ENCODE data around the gene AMPD3.

The AMPD3 gene

GRCh38 chr11:10499874-10500601 lies 45.0 kb downstream of the AMPD3 start:
- Histone ChIP-seq H3K27me3 (ENCODE audit: insufficient read depth, poor library complexity, severe bottlenecking) (no peaks in the 10 kb centered on the region), H3K9me3 (ENCODE audit: severe bottlenecking) (no peaks in the 10 kb centered on the region), H3K4me3 (ENCODE audit: severe bottlenecking) (no peak overlapping the region), H3K4me1 (ENCODE audit: insufficient read depth, poor library complexity, severe bottlenecking) (no peaks in the 10 kb centered on the region), H3K27ac (ENCODE audit: poor library complexity, severe bottlenecking) (no peak overlapping the region), H3K36me3 (ENCODE audit: low read depth) (peaks cover 52% of the 10 kb centered on the region)
- DNase-seq (ENCODE audit: low spot score) (no peak), ATAC-seq (ENCODE audit: low read depth) (no peak)
- TF ChIP-seq CTCF (IDR thresholded peaks at IDR 0.05; ENCODE audit: poor library complexity, severe bottlenecking) = no peak

- no peak for TF ChIP-seq CTCF (IDR thresholded peaks at IDR 0.05; ENCODE audit: poor library complexity, severe bottlenecking)
- ATAC-seq (ENCODE audit: low read depth) (no peak), DNase-seq (ENCODE audit: low spot score) (no peak)
- Histone ChIP-seq H3K9me3 (ENCODE audit: severe bottlenecking) (no peaks in the 10 kb centered on the region), H3K4me1 (ENCODE audit: insufficient read depth, poor library complexity, severe bottlenecking) (peaks cover 7% of the 10 kb centered on the region), H3K27me3 (ENCODE audit: insufficient read depth, poor library complexity, severe bottlenecking) (no peaks in the 10 kb centered on the region), H3K27ac (ENCODE audit: poor library complexity, severe bottlenecking) (no peak overlapping the region), H3K4me3 (ENCODE audit: severe bottlenecking) (no peak overlapping the region), H3K36me3 (ENCODE audit: low read depth) (peaks cover 52% of the 10 kb centered on the region)
Measured at GRCh38 chr11:10500757-10501684, 46.0 kb downstream of the AMPD3 start.

GRCh38 chr11:10502065-10502680 lies 47.1 kb downstream of the AMPD3 start:
- TF ChIP-seq CTCF (IDR thresholded peaks at IDR 0.05; ENCODE audit: poor library complexity, severe bottlenecking) = no peak
- no peak overlapping the region for H3K27ac ChIP-seq (ENCODE audit: poor library complexity, severe bottlenecking)
- no peaks in the 10 kb centered on the region for H3K27me3 ChIP-seq (ENCODE audit: insufficient read depth, poor library complexity, severe bottlenecking)
- DNase-seq (ENCODE audit: low spot score) = no peak
- H3K36me3 ChIP-seq (ENCODE audit: low read depth) = peaks cover 46% of the 10 kb centered on the region
- H3K9me3 ChIP-seq (ENCODE audit: severe bottlenecking) = no peaks in the 10 kb centered on the region
- ATAC-seq (ENCODE audit: low read depth) = no peak
- no peak overlapping the region for H3K4me3 ChIP-seq (ENCODE audit: severe bottlenecking)
- peaks cover 8% of the 10 kb centered on the region for H3K4me1 ChIP-seq (ENCODE audit: insufficient read depth, poor library complexity, severe bottlenecking)

GRCh38 chr11:10502770-10503169 lies 47.7 kb downstream of the AMPD3 start:
- Histone ChIP-seq H3K4me3 (ENCODE audit: severe bottlenecking) (no peak overlapping the region), H3K4me1 (ENCODE audit: insufficient read depth, poor library complexity, severe bottlenecking) (peaks cover 8% of the 10 kb centered on the region), H3K9me3 (ENCODE audit: severe bottlenecking) (no peaks in the 10 kb centered on the region), H3K27me3 (ENCODE audit: insufficient read depth, poor library complexity, severe bottlenecking) (no peaks in the 10 kb centered on the region), H3K36me3 (ENCODE audit: low read depth) (peaks cover 46% of the 10 kb centered on the region), H3K27ac (ENCODE audit: poor library complexity, severe bottlenecking) (no peak overlapping the region)
- ATAC-seq (ENCODE audit: low read depth) (no peak), DNase-seq (ENCODE audit: low spot score) (no peak)
- TF ChIP-seq CTCF (IDR thresholded peaks at IDR 0.05; ENCODE audit: poor library complexity, severe bottlenecking) = no peak

Measured in RWPE2 (cell line).